Measurements from ENCODE around the gene GRM3. TPM values are rescaled to one million over a fixed set of nuclear protein-coding genes. Genes with fewer than 3 reads are reported as not detected.

The GRM3 gene
- total and polyA plus RNA-seq, 8 donors, result 0.02 TPM; not detected in 7

DNA sequence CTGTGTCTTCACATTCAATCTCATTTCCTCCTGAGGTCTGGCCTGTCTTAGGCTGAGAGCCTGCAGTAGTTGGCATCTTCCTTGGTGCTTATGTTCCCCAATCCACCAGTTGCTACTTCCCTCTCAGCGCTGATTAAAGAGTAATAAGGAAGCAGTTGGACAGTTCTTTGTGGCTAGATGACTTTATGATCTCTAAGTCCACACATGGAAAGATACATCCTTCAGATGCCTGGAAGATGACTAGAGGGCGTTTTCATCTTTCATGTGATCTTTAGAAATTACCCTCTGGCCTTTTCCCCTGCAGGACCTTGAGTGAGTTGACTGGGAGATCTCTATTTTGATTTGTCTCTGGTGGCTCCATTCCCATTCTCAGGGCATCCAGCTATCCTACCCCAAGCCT, 204.5 kb downstream of the GRM3 start:
- H3K27ac ChIP-seq, result no peak overlapping the region
- no peak for DNase-seq
- no peak for TF ChIP-seq CTCF (IDR thresholded peaks at IDR 0.05)
- peaks cover 5 to 26% (median 15%) of the 10 kb centered on the region in 3 donors for H3K4me1 ChIP-seq
- intact Hi-C loops (cut with DNase I), result no loop called here
- no peaks in the 10 kb centered on the region for H3K9me3 ChIP-seq
- FAIRE-seq, result no peak
- H3K4me3 ChIP-seq, result no peak overlapping the region
- no peaks in the 10 kb centered on the region for H3K36me3 ChIP-seq
- ATAC-seq, result no peak
- no peaks in the 10 kb centered on the region for H3K27me3 ChIP-seq
- 88 to 93% methylated on average over 2 of the region's 2 CpGs for WGBS, 2 donors

GRCh38 chr7:86851566-86851965, 207.9 kb downstream of the GRM3 start:
- ATAC-seq (no peak), DNase-seq (no peak), FAIRE-seq (no peak)
- no peaks in the 10 kb centered on the region for H3K27me3 ChIP-seq
- peaks cover 3 to 14% (median 7%) of the 10 kb centered on the region in 3 donors for H3K4me1 ChIP-seq
- no peaks in the 10 kb centered on the region for H3K9me3 ChIP-seq
- WGBS, 2 donors, result 41 to 44% methylated on average over 3 of the region's 3 CpGs
- H3K4me3 ChIP-seq, result no peak overlapping the region
- no peak overlapping the region for H3K27ac ChIP-seq
- intact Hi-C loops (cut with DNase I), result no loop called here
- TF ChIP-seq CTCF (IDR thresholded peaks at IDR 0.05), result no peak
- H3K36me3 ChIP-seq, result no peaks in the 10 kb centered on the region

DNA sequence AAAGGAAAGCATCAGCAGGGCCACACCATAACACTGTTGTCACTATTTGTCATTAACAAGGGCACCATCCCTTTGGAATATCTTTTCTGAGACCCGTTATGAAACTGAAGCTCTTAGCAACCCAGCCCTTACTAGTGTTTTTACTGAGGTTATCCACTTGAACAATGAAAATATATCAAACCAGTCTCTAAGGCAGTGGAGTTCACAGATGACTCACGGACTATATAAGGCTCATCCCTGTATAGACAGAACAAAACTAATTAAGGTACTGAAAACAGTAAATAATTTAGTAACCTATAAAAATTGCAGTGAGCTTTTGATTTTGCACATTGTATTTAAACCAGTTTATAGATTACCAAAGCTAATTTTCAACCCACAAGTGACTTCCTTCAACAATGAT, 219.7 kb downstream of the GRM3 start:
- Histone ChIP-seq H3K27me3 (no peaks in the 10 kb centered on the region), H3K4me1 (no peaks in the 10 kb centered on the region), H3K4me3 (no peak overlapping the region), H3K36me3 (no peaks in the 10 kb centered on the region), H3K9me3 (no peaks in the 10 kb centered on the region), H3K27ac (no peak overlapping the region)
- FAIRE-seq, result no peak
- ATAC-seq, result no peak
- 56 to 68% methylated on average over 2 of the region's 2 CpGs for WGBS, 2 donors
- intact Hi-C loops (cut with DNase I), result no loop called here
- no peak for DNase-seq
- TF ChIP-seq CTCF (IDR thresholded peaks at IDR 0.05), result no peak

- intact Hi-C loops (cut with DNase I), result no loop called here
- 64 to 67% methylated on average over 5 of the region's 5 CpGs for WGBS, 2 donors
- Histone ChIP-seq H3K4me3 (no peak overlapping the region), H3K4me1 (no peaks in the 10 kb centered on the region), H3K36me3 (no peaks in the 10 kb centered on the region), H3K27ac (no peak overlapping the region), H3K9me3 (no peaks in the 10 kb centered on the region), H3K27me3 (no peaks in the 10 kb centered on the region)
- FAIRE-seq (no peak), ATAC-seq (no peak), DNase-seq (no peak)
- TF ChIP-seq CTCF (IDR thresholded peaks at IDR 0.05), result no peak
Observed at GRCh38 chr7:86867163-86867762, 223.6 kb downstream of the GRM3 start.

DNA sequence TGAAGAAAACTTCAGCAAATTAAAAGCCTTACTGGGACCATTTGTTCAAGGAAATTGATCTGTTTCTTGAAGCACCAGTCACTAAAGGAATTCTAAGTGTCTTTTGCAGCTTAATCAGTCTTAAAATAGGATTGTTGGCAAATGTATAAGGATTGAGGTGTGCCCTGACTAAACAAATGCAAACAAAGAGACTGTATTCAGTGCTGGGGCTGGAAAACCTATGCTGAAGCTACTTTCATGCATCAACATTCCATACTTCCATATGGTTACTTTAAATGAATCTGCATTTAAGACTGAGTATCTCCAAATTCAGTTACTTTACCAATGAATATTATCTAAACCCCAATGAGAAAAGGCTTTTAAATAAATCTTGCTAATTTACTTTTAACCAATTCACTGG, 232.4 kb downstream of the GRM3 start:
- FAIRE-seq (no peak), ATAC-seq (no peak), DNase-seq (no peak)
- no peak for TF ChIP-seq CTCF (IDR thresholded peaks at IDR 0.05)
- Histone ChIP-seq H3K36me3 (no peaks in the 10 kb centered on the region), H3K27ac (no peak overlapping the region), H3K4me3 (no peak overlapping the region), H3K27me3 (no peaks in the 10 kb centered on the region), H3K9me3 (no peaks in the 10 kb centered on the region), H3K4me1 (no peaks in the 10 kb centered on the region)
- intact Hi-C loops (cut with DNase I), result no loop called here
